GM12872 (cell line): ENCODE data around the gene SCMH1.

Experiments
- CTCF ChIP-seq: IDR thresholded peaks from 3 replicates; pipeline ENCODE4 v1.5.1; 2011; ENCODE audit warnings: low read depth, mild to moderate bottlenecking, low read length, moderate library complexity; ENCODE audit not compliant: insufficient read depth

Gene SCMH1

GRCh38 chr1:41097105-41097504 lies 145.0 kb downstream of the SCMH1 start:
- TF ChIP-seq CTCF = no peak

- no peak for TF ChIP-seq CTCF
These were observed 148.3 kb downstream of the SCMH1 start for GRCh38 chr1:41093826-41094225.

- no peak for TF ChIP-seq CTCF
These were observed 155.2 kb downstream of the SCMH1 start for GRCh38 chr1:41086921-41087320.

GRCh38 chr1:41078616-41079015 lies 163.5 kb downstream of the SCMH1 start:
- TF ChIP-seq CTCF = no peak

GRCh38 chr1:41078193-41078592 lies 163.9 kb downstream of the SCMH1 start:
- no peak for TF ChIP-seq CTCF

- no peak for TF ChIP-seq CTCF
These were observed 168.1 kb downstream of the SCMH1 start for GRCh38 chr1:41073971-41074370.

GRCh38 chr1:41072051-41072450 lies 170.1 kb downstream of the SCMH1 start:
- no peak for TF ChIP-seq CTCF

- TF ChIP-seq CTCF = no peak
These were observed 185.2 kb downstream of the SCMH1 start for GRCh38 chr1:41056907-41057306.
